NCI-H526 treated with DMSO at 0.1 percent for 48 hours (cell line): ENCODE results near the gene RGSL1.

Source experiments
- DNase-seq: peaks from one replicate; lab custom pipeline; 2025; lab: John Stamatoyannopoulos, UW

RGSL1 gene

GRCh38 chr1:182549346-182549745 lies 99.4 kb downstream of the RGSL1 start:
- DNase-seq, result no peak

DNA sequence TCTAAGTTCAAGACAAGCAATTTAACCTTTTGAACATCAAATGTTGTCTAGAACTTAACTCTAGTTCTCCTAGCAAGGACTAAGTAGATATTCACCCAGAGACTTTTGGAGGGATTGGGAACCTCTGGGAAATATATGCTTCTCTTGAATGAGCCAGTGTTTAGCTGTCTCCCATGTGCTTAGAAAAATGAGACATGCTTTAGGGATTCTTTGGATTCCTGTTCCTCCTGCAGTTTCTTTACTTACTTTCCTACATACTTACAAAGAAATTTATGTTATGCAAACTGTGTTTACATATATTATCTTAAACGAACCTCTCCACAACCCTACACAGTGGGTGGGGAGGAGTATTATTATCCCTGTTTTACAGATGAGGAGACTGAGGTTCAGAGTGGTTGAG lies 99.9 kb downstream of the RGSL1 start:
- DNase-seq, result no peak

DNA sequence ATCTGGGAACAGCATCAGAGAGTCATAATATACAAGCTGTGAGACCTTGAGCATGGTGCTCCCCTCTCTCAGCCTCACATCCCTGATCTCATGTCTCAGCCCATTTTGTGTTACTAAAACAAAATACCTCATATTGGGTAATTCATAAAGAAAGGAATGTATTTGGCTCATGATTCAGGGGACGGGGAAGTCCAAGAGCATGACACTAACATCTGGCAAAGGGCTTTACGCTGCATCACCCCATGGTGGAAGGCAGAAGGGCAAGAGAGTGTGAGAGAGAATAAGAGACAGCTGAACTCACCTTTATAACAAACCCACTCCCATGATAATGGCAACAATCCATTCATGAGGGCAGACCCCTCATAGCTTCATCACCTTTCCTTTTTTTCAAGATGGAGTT lies 102.6 kb downstream of the RGSL1 start:
- DNase-seq, result no peak

DNA sequence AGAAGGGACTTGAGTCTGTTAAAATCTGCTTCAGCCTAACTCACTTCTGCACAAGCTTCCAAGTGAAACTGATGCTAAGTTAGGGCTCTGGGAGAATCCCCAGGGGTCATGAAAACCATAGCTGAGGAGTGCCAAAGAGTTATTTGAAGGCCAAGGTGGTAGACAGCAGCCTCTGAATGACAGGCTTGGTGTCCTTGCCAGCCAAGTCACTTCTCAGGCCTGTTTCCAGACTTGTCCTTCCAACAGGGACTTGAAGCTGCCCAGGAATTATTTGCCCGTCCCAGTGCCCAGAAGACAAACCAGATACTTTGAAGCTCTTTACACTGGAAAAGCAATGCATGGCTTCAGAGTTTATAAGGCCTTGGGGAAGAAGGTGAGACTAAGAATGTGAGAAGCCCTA lies 105.5 kb downstream of the RGSL1 start:
- DNase-seq, result no peak

DNA sequence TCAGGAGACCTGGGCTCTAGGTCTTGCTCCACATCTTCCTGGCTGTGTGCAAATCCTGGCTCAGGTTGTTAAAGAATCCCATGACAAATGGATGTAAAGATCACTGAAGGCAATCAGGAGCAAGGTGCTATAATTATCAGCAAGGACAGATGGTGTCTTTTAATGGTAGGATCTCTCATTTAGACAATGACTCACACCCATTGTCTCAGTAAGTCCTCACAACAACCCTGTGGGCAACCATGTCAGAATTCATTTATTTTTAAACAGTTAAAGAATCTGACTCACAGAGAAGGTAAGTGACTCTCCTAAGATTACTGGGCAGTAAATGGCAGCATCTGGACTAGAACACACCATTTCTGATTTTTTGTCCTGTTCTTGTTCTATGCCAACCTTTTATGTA lies 106.3 kb downstream of the RGSL1 start:
- no peak for DNase-seq

DNA sequence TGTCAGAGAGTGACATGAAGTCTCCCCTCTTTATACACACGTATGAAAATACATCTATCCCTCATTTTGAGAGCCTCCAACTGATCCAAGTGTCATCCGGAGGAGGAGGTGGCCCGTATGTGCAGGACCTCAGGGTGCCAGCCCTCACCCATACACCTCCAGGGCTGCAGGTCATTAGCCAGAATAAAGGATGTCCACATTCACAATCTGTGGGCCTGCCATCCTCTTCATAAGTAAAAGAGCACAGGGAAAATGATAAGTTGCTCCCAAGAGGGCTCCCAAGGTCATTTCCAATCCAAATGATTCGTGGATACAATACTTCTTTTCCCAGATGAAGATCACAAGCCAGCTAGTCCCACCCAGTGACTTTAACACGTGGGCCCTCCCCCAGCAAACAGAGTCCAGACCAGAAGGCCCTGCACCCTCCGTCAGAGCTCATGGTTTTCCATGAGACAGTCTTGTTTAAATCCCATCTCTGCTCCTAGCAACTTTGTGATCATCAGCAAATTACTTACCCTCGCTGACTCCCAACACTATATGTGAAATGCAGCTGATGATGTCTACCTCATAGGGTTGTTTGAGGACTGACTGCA lies 110.5 kb downstream of the RGSL1 start:
- no peak for DNase-seq

- no peak for DNase-seq
Measured at GRCh38 chr1:182561456-182561855, 111.5 kb downstream of the RGSL1 start.

DNA sequence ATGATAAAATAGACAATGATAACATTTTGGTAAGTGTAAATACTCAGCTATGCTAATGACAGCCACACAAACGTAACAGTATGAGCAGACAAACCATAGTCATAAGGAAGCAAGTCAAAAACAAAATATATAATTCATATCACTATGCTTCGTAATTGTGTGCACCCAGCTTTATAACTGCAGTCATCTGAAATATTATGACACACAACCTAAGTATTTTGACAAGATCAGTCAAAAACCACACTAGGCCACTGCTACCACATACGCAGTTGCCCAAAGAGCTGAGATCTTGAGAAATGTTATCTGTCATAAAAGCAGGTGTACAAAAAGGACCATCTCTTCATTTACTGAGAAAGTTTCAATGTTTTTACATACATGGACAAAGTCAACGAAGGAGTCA lies 113.1 kb downstream of the RGSL1 start:
- no peak for DNase-seq

GRCh38 chr1:182564406-182565004 lies 114.6 kb downstream of the RGSL1 start:
- DNase-seq, result no peak

GRCh38 chr1:182565537-182565936 lies 115.6 kb downstream of the RGSL1 start:
- no peak for DNase-seq

- DNase-seq, result no peak
Measured at GRCh38 chr1:182567629-182568028, 117.7 kb downstream of the RGSL1 start.

DNA sequence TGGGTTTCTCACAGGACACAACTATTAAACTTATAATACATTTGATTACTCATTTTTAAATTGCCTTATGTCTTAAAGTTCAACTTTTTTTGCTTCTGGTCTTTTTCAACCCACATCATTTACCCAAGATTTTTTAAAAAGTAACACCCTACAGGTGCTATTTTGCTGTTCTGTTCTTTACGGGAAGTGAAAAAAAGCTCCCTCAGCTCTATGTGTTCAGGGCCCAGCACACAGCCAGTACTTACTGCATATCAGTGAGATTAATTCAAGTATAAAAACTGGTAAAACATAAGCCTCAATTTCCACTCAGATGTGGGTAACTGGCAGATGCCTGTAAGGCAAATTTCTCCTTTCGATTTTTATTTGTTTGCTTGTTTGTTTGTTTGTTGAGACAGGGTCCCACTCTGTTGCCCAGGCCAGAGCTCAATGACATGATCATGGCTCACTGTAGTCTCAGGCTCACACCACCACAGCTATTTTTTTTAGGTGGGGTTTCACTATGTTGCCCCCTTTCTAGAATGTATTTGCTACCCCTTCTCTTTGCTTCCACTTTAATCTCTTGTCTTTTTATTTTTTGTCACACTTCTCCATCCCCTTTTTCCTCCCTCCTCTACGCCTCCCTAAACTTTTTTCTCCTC lies 118.8 kb downstream of the RGSL1 start:
- DNase-seq, result no peak

DNA sequence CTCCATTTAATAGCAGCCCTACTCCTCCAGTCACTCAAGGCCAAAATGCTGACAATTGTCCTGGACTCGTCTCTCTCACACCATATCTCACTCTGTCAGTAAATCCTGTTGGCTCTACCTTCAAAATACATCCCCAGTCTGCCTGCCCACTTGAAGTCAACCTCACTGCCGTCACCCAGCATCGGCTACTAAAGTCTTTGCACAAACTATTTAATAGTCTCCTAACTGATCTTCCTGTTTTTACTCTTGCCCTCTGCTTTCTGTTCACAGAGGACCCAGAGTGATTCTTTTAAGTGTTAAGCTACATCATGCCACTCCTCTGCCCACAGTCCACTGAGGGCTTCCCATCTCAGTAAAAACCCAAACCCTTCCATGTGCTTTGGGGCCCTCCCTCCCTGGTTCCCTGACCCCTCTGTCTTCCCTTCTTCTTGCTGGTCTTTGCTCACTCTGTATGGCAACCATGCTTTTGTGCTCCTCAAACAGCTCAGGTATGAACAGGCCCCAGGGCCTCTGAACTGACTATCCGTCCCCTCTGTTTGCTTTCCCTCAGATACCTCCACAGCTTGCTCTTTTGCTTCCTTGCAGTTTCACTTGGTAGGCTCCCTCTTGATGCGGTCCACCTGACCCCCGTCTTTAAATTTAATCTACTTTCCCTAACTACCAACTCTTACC lies 120.1 kb downstream of the RGSL1 start:
- DNase-seq, result no peak

DNA sequence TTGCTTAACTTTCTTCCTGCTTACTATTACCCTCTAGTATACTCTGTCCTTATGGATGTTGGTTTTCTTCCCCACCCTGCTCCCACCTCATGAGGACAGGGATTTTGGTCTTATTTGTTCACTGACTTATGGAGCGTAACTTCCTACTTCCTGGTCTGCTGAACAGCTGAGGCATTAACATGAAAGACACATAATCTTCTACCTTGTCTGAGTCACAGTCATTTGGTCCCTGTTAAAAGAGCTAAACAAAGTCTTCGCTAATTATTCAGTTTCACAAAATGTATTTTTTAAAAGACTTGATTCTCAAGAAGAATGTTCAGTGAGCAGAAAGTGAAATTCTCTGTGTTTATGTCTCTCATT lies 120.6 kb downstream of the RGSL1 start:
- no peak for DNase-seq

DNA sequence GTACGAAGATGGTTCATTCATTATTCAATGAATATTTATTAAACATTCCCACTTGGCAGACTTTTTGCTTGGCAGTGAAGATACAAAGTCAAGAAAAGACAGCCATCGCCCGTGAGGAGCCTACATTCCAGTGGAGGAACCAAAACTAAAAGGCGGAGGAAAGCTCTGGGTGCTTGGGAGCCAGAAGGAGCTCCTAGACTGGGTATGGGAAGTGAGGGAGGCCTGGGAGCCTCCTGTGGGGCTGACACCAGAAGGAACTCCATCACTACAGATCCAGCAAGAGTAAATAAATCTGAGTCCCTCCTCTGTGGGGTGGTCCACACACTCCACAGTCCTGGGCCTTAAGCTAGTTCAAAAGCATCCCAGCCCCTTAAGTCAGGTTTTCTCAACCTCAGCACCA lies 124.2 kb downstream of the RGSL1 start:
- DNase-seq, result no peak

- DNase-seq, result no peak
Measured at GRCh38 chr1:182575540-182576149, 125.7 kb downstream of the RGSL1 start.

GRCh38 chr1:182580736-182581135 lies 130.8 kb downstream of the RGSL1 start:
- no peak for DNase-seq

GRCh38 chr1:182584746-182585145 lies 134.8 kb downstream of the RGSL1 start:
- no peak for DNase-seq

- no peak for DNase-seq
Measured at GRCh38 chr1:182586380-182586779, 136.4 kb downstream of the RGSL1 start.

- no peak for DNase-seq
Measured at GRCh38 chr1:182587093-182587492, 137.1 kb downstream of the RGSL1 start.

DNA sequence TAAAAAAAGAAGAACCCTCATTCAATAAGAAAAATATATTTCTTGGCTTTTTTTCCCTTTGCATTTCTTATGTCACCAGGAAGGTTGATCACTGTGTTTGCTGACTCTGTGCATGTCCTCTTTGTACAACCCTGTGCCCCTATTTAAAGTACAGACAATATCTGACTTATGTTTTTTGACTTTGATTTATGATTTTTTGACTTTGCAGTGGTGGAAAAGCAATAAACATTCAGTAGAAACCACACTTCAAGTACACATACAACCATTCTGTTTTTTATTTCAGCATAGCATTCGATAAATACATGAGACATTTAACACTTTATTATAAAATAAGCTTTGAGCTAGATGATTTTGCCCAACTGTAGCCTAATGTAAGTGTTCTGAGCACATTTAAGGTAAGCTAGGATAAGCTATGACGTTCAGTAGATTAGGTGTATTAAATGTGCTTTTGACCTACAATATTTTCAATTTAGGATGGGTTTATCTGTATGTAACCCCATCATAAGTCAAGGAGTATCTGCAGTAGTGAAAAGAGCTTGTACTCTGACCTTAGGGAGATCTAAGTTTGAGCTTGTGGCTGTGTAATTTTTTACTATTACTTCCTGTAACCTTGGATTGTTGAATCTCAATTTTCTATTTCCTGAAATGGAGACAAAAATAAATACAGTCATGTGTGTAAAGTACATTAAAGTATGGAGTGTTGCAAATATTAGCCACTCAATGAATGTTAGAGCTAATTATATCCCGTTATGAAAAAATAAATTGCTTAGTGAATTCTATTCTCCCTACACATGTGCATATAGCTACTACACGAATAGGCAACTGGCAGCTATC lies 137.9 kb downstream of the RGSL1 start:
- DNase-seq, result no peak
